Immature natural killer cell (primary cell): ENCODE data around the gene ZP4. TPM values are rescaled to one million over a fixed set of nuclear protein-coding genes. Genes with fewer than 3 reads are reported as not detected.

Experiments
- DNase-seq, 3 donors: peaks; one replicate each; pipeline ENCODE4 v3.0.0; 2022; ENCODE audit warnings: mixed read lengths in 1 of 3
- H3K27ac Mint-ChIP-seq, 6 donors: one replicate each; pipeline ENCODE4 v1.8.0; 2020; ENCODE audit warnings: mixed read lengths in 6 of 6, mild to moderate bottlenecking in 5 of 6, inconsistent platforms in 4 of 6, moderate library complexity in 3 of 6
- H3K27me3 Mint-ChIP-seq, 3 donors: one replicate each; pipeline ENCODE4 v1.8.0; 2020 to 2021; ENCODE audit warnings: low read depth in 3 of 3, mild to moderate bottlenecking in 3 of 3, mixed read lengths in 3 of 3, moderate library complexity in 3 of 3, inconsistent platforms in 1 of 3
- H3K36me3 Mint-ChIP-seq, 3 donors: one replicate each; pipeline ENCODE4 v1.8.0; 2020; ENCODE audit warnings: mixed read lengths in 3 of 3, inconsistent platforms in 2 of 3, mild to moderate bottlenecking in 2 of 3
- H3K4me1 Mint-ChIP-seq, 2 donors: one replicate each; pipeline ENCODE4 v1.8.0; 2020; ENCODE audit warnings: inconsistent platforms in 2 of 2, mild to moderate bottlenecking in 2 of 2, mixed read lengths in 2 of 2, moderate library complexity in 1 of 2
- H3K4me3 Mint-ChIP-seq, 5 donors: one replicate each; pipeline ENCODE4 v1.8.0; 2020; ENCODE audit warnings: mild to moderate bottlenecking in 5 of 5, mixed read lengths in 5 of 5, inconsistent platforms in 3 of 5, moderate library complexity in 3 of 5
- H3K9me3 Mint-ChIP-seq, 6 donors: one replicate each; pipeline ENCODE4 v1.8.0; 2020; ENCODE audit warnings: mild to moderate bottlenecking in 6 of 6, mixed read lengths in 6 of 6, inconsistent platforms in 4 of 6, moderate library complexity in 3 of 6
- polyA plus RNA-seq, 3 donors: library from polyadenylated mRNA; unstranded; fragments of 300-500 nt; fragmentation: Illumina TruSeq; gene quantifications; one replicate each; pipeline ENCODE4 v1.2.3, GENCODE V29; 2021

Gene ZP4
- polyA plus RNA-seq, 3 donors from 2014 or later: not detected

DNA sequence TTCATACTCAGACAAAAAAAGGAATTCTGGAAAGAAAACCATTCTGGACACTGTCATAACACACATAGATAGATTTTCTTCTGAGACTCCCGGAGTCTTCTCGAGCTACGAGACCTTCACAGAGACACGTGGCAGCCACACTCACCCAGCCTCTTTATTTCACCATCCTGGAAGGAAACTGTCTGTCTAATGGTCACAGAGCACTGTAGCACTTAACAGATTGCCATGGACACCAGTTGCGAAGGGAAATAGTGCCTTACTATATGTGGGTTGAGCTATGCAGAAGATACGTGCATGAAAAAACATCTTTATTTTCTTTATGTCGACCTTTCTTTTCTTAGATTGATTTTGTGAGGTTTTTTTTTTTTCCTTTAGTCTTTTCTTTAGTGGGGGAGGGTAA, 57.9 kb downstream of the ZP4 start:
- peaks cover 0 to 1% (median 1%) of the 10 kb centered on the region in 3 donors for H3K27me3 Mint-ChIP-seq
- peaks cover 0 to 13% (median 0%) of the 10 kb centered on the region in 6 donors for H3K9me3 Mint-ChIP-seq
- no peak overlapping the region for H3K27ac Mint-ChIP-seq
- H3K4me1 Mint-ChIP-seq: no peaks in the 10 kb centered on the region
- DNase-seq: no peak
- no peak overlapping the region for H3K4me3 Mint-ChIP-seq
- H3K36me3 Mint-ChIP-seq: no peaks in the 10 kb centered on the region
